Hepatocyte (in vitro differentiated cells): Measurements from ENCODE around the gene GEMIN2.
"Not testable (repeated sequence)": the region's sequence is repeated elsewhere in the genome, so short reads cannot be mapped to it uniquely, and the experiment has no call there.

ENCODE experiments used
- CTCF ChIP-seq: fragments of 200-600 bp; sonication (generic); IDR thresholded peaks from 2 replicates; pipeline ENCODE4 v1.5.1; 2016; ENCODE audit warnings: antibody characterized with exemption, mild to moderate bottlenecking; ENCODE audit not compliant: poor library complexity
- EZH2 ChIP-seq: fragments of 200-600 bp; sonication (generic); IDR thresholded peaks from 2 replicates; pipeline ENCODE4 v1.6.1; 2016; ENCODE audit warnings: antibody characterized with exemption, mild to moderate bottlenecking, borderline replicate concordance

DNA sequence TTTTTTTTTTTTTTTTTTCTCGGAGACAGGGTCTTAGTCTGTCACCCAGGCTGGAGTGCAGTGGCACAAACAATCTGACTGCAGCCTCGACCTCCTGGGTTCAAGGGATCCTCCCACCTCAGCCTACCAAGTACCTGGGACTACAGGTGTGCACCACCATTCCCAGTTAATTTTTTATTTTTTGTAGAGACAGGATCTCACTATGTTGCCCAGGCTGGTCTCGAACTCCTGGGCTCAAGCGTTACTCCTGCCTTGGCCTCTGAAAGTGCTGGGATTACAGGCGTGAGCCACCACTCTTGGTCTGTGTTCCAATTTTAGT, 69.5 kb downstream of the GEMIN2 start:
- not testable (repeated sequence) for TF ChIP-seq CTCF, EZH2
